Myocyte (in vitro differentiated cells): ENCODE data around the gene PXMP4. TPM values are rescaled to one million over a fixed set of nuclear protein-coding genes. Genes with fewer than 3 reads are reported as not detected.
A peak's percentile ranks its signal among the peaks of the same experiment; 100 is the strongest.

ENCODE experiments used
- DNase-seq: peaks from one replicate; pipeline ENCODE4 v3.0.0-alpha.2; 2012; ENCODE audit warnings: low read depth
- total RNA-seq: library from RNA; depleted of rRNA; stranded (reverse); fragments of >200 nt; gene quantifications from 2 replicates; pipeline ENCODE4 v1.2.3, GENCODE V29; 2014

PXMP4 gene
- total RNA-seq, 1 donor from 2014 or later = 6.4 TPM

DNA sequence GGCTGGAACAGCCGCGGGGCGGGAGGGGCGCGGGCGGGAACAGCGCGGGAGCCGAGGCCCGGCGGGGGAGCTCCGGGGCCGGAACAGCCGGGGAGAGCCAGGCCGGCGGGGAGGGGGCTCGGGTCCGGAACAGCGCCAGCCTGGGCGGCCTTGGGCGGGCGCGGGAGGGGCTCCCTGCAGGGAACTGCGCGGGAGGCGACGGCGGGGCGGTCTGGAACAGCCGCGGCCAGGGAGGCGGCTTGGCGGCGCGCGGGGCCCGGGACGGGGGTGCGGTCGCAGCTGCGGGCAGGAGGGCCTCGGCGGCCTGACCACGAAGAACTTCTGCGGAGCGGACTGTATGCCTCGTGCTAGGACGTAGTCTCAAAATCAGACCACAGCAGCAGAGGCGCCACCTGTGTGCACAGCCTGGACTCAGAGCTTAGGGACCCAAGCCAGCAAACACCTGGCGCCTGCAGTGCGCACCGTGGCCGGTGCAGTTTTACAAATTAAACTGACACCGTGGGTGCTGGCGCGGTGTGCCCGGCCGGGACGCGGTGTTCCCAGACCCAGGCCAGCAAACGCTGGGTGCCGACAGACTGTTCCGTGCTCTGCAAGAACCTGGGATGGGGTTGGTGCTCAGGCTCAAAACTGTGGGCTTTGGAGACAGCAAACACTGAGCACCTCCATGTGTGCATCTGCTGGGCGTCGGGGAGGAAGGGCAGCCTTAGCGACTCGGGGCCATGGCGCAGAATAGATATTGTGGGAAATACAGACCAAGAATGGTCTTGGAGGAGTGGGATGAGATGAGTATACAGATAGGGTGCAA is 12.3 kb upstream of the PXMP4 start:
- peak; percentile 76 for DNase-seq

DNA sequence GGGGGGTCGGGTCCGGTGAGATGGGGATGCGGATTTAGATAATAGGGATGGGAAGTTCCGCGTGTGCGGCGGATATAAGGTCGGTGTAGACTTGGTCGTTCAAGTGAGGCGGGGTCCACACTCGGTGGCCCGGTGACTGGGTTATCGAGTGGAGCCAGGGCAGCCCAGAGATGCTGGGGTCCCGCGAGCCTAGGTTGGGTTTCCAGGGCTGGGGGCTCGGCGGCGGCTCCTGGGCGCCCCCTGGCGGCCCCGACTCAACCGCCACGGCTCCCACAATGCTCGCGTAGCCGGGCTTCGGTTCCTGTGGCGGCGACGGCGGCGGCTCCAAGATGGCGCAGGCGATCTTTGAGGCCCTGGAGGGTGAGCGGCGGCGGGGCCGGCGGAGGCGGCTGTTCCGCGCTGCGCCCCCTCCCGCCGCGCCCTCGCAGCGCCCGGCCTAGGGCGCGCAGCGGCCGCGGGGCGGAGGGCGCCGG is 11.6 kb upstream of the PXMP4 start, which contains the start of gene ZNF341:
Gene ZNF341, plus strand, starts transcription at position 304 of the 473 bp plus-strand sequence. Its CDS starts 26 bp downstream, at position 330.
- peak; percentile 84 for DNase-seq

DNA sequence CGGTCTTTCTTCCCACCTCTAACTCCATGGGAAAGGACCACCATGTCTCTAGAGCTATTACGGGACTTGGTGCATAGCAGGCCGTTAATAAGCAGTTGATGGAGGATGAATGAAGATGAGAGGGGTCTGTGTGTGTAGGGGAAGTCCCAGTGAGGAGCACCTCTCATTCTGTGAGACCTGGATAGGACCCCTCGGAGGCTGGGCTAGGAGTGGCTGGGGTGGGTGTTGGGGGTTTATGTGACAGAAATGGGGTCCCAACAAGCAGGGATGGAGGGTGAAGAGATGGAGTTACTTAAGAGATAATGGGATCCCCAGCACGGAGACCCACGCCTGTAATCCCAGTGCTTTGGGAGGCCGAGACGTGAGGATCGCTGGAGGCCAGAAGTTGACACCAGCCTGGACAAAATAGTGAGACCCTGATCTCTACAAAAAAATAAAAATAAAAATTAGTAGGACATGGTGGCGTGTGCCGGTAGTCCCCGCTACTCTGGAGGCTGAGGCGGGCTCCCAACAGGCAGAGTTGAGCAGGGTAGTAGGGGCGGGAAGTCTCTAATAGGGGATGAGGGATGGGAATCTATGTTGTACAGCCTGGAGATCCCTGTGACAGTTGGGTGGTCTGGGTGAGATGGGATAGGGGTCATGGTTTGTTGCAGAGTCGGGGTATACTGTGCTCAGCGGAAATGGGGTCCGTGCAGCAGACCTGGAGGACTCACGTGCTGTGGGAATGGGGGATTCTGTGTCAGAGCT is 11.0 kb upstream of the PXMP4 start:
- DNase-seq = no peak

DNA sequence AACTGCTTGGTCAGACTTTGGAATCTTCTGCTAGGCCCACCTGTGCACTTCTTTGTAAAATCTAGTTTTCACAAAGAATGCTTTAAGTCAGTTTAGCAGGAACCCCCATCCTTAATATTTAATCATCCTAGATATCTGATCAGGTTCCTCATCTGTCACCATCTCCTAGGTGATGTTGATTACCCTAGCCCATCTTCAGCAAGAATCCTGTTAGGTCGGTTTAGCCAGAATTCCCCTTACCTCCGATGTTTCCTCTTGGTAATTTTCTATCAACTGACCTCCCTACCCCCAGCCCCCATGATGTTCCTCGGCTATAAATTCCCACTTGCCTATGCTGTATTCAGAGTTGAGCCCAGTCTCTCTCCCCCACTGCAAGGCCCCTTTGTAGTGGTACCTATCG is 9.0 kb upstream of the PXMP4 start:
- no peak for DNase-seq

DNA sequence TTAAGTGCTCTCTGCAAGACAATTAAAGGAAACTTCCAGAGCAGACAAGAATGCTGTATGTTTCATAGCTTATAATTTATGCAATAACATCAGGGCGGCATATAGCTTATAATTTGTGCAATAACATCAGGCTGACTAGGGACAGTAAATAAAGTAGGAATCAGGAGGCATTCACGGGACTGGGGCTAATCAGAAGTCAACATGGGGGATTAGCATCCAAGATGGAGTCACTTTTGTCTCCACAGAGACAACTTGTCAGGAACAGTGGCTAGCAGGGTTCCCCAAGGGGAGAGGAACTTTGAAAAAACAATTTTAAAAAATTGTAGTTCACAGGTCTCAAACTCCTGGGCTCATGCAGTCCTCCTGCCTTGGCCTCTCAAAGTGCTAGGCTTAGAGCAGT is 8.4 kb upstream of the PXMP4 start:
- DNase-seq = no peak

DNA sequence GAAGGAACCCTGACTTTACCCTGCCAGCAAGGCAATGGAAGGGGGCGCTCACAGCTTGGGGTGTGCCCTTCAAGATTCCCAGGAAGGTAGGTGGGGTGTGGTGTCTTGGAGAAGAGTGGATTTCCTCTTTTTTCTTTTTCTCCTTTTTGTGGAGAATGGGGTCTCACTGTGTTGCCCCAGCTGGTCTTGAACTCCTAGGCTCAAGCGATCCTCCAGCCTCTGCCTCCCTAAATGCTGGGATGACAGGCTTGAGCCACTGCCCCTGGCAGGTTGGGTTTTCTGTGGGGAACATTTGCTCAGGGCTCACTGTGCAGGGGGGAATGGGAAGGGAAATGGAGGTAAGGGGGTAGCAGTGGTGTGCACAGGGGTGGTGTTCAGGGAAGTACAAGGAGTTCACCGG is 7.7 kb upstream of the PXMP4 start:
- DNase-seq = no peak

DNA sequence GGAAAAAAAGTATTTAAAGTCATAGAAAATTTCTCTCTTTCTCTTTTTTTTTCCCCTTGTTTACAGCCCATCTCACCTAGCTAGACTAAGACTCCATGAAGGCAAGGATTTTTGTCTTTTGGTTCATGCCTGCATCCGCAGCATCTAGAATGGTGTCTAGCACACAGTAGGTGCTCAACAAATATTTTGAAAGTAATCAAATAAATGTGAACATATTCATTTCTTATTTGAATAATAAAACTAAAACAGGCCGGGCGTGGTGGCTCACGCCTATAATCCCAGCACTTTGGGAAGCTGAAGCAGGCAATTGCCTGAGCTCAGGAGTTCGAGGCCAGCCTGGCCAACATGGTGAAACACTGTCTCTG is 7.0 kb upstream of the PXMP4 start:
- DNase-seq = no peak

DNA sequence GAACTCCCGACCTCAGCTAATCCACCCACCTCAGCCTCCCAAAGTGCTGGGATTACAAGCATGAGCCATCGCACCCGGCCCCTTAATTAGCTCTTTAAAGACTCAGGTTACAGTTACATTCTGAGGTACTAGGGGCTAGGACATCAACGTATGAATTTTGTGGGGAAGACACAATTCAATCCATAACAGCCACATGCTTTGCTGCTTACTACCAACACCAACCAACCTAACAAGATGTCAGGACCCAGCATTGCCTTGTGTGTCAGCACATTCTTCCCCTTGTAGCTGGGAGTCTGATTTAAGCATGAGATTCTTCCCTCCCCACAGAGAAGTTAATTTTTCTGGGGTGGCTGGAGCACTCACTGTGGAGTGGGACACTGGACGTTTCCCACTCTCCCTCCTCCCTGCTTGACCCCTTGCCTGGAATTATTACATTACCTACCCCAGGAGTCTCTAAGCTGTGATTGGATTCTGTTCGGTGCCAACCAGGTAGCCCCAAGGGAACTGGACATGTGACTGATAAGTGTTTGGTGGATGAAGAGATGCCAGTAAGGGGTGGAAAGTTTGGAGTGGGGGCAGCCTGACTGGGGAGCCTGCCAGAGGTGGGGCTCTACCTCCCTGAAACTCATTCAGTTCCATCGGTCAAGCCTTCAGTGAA is 5.6 kb upstream of the PXMP4 start:
- DNase-seq = no peak

DNA sequence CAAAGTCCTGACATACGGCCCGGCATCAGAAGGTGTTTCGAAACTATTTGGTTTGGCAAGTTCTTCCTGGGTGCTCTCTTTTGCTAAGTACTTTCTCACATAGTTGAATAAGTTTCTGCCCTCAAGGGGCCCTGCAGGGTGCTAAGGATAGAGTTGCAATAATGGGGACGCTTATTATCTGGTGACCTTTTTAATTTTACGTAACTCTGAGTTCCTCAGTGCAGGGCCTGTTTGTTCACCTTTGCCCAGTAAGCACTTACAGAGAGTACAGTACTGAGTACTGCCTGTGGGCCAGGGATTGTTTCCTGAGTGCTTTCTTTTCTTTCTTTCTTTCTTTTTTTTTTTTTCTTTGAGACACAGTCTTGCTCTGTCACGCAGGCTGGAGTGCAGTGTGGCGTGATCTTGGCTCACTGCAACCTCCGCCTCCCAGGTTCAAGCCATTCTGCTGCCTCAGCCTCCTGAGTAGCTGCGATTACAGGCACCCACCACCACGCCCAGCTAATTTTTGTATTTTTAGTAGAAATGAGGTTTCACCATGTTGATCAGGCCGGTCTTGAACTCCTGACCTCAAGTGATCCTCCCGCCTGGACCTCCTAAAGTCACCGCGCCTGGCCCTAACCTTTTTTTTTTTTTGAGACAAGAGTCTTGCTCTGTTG is 4.5 kb upstream of the PXMP4 start:
- no peak for DNase-seq

DNA sequence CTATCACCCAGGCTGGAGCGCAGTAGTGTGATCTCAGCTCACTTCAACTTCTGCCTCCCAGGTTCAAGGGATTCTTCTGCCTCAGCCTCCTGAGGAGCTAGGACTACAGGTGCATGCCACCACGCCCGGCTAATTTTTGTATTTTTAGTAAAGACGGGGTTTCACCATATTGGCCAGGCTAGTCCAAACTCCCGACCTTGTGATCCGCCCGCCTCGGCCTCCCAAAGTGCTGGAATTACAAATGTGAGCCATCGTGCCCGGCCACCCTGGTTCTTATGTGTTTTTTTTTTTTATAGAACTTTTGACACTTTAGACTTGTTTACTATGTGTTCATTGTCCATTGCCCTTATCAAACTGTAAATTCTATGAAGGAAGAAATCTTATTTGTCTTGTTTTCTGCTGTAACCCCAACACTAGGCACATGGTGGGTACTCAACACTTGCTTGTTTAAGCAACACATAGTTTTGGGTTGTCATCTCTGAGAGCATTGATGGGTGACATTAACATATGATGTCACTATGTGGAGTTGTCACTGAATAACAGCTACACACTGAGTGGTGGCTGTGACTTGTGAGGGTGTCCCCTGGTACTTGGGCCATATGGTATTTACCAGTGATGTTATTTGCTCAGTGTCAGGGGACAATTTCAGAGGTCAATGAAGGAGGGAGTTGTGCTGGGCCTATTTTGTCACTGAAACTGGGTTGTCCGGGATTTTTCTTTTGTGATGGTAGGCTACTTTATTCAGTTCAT is 1.5 kb upstream of the PXMP4 start:
- no peak for DNase-seq

DNA sequence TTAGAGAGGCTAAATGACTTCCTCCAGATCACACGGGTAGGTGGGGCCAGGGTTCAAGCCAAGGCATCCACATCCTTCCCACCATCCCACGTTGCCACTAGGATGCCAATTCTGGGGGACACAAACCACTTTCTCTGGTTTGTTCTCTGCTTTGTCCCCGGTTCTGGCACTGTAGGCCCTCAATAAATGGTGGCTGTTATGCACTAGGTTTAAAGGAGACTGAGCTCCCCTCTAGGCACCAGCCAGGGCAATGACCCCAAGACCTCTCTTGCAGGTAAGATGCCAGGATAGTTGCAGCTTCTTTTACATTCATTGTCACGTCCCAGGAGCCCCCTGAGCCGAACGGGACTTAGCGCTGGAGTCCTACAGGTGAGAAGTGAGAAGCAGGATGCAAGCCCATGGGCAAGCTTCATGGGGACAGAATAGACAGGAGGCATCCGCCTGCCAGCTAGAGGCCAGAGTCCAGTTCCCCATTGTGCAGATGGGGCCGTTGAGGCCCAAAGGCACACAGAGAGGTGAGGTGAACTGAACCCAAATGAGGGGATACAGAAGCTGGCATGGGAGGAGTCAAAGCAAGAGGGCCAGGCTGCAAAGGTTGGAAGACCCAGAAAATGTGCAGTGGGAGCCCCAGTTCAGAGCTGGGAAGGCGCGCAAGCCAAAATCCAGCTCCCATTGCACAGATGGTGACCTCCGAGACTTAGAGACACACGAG is 677 bp downstream of the PXMP4 start:
- DNase-seq = no peak

DNA sequence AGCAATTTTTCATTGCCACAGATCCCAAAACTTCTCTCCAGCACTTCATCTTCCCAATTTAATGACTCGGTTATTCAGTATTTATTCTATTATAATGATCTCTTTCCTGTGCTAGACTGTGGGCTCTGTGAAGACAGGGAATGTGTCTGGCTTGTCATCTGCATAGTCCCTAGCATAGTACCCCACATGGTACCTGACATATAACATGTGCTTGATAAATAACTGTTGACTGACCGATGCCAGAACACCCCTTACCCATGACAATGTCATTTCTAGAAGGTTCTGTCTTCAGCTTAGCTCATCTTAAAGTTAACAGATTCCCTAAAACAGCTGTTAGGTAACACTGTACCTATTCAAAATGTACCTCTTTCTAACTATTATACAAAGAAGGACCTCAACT is 3.6 kb downstream of the PXMP4 start:
- no peak for DNase-seq

DNA sequence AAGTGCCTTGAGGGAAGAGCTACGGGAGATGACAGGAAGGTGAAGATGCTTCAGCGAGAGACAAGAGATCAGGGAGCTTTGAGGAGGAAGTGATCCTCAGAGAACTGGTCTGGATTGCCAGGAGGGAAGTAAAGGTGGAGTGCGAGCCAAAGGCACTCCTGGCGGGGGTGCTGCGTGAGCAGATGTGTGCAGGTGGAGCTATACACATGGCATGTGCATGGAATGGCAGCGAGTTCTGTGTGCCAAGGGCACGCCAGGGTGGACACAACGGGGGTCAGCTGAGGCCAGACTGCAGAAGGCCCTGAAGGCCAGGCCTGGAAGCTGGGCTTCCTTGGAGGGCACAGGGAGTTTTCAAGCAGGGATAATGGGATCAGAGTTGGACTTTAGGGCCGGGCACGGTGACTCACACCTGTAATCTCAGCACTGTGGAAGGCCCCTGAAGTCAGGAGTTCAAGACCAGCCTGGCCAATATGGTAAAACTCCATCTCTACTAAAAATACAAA is 6.2 kb downstream of the PXMP4 start:
- no peak for DNase-seq

DNA sequence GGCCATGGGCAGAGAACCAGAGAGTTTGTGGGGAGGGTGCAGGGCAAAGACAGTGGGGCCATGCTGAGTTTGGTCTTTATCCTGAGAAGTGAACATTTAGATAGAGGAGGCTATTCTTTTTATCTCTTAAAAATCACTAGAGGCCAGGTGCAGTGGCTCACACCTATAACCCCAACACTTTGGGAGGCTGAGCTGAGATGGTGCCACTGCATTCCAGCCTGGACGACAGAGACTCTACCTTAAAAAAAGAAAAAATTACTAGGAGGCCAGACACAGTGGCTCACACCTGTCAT is 8.7 kb downstream of the PXMP4 start:
- DNase-seq = no peak

DNA sequence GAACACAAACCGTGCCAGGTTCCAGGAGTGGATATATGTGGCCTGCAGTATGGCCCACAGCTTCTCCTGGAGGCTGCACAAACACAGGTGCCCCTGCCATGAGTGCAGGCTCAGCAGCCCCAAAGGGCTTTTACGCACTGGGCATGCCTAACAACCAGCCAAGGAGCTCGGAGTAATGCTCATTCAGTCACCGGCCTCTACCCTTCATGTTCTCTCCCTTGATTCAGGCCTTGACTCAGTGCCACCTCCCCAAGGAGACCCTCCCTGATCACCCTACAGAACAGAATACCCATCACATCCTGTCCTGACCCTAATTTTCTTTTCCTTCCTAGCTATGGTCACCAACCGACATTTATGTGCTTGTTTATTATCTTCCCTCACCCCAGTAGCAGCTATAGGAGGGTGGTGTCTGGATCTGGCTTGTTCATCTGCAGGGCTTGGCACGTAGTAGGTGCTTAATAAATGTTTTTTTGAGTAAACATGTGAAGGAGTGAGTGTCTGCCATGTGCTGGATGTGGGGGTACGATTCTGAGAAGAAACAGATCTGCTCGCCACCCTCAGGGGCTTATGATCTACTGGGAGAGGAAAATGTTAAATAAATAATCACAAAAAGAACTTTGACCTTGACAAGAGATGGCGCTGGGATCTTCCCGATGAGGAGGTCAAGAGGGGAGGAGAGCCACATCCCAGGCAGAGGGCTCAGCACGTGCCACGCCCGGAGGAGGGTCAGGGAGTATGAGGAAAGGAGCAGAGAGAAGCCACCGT is 9.2 kb downstream of the PXMP4 start:
- DNase-seq = no peak

DNA sequence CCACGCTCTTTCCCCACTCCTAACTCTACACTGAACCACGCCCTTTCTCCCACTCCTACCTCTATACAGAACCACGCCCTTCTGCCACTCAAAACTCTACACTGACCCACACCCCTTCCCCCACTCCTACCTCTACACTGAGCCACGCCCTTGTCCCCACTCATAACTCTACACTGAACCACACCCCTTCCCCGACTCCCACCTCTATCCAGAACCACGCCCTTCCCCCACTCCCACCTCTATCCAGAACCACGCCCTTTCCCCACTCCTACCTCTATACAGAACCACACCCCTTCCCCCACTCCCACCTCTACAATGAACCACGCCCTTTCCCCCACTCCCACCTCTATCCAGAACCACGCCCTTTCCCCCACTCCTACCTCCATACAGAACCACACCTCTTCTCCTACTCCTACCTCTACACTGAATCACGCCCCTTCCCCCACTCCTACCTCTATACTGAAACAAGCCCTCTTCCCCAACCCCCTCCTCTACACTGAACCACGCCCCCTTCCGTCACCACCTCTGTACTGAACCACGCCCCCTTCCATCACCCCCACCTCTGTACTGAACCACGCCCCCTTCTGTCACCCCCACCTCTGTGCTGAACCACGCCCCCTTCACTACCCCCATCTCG is 10.1 kb downstream of the PXMP4 start:
- no peak for DNase-seq

DNA sequence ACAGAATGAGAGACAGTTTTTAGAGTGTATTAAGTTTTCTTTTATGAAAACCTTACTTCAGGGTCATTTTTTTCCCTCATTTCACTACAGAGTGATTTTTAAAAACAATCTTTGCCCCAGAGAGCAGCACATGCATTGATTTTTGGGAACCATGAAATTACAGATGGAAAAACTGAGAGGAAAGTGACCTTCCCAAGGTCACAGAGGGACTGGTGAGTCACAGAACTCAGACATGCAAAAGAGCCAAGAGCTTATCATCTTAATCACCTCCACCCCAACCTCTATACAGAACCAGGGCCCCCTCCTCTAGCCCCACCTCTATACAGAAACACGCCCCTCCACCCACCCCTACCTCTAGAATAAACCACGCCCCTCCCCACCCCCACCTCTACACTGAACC is 10.7 kb downstream of the PXMP4 start:
- no peak for DNase-seq

DNA sequence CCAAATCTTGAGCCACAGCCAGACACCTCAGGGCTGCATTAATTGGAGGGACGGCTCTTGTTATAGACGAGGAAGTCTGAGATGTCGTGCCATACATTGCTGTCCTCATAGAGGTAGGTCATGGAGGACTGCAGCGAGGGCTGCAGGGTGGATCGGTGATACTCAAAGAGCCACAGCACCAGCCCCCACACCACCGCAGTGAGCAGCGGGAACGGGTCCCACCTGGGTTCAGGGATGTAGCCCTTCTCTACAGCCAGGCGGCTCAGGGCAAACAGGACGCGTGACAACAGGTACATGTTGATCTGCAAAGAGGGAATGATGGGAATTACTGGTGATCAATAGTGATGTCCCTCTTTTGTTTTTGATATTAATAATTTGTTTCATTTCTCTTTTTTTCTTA is 12.4 kb downstream of the PXMP4 start:
- DNase-seq = no peak
